Measurements from ENCODE around the gene PCLO. TPM values are rescaled to one million over a fixed set of nuclear protein-coding genes. Genes with fewer than 3 reads are reported as not detected.
"Not testable (repeated sequence)": the region's sequence is repeated elsewhere in the genome, so short reads cannot be mapped to it uniquely, and the experiment has no call there.

Gene PCLO
- total RNA-seq, 1 experiment from 2014 or later = 0.17 TPM

DNA sequence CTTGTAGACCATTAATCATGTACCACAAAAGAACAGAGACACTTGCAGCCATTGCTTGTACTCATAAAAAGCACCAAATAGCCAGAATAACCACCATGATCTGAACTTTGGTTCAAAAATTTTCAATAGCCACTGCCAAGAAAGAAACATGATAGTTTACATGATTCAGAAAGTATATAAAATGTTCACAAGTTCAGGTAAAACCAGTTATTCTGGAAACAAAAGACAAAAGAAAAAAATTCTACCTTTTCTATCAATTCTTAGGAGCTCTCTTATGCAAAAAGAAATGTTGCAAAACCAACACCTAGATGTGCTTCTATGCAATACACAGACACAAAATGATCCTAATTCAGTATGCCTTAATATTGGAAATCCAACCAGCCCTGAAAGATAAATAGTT, 108.7 kb downstream of the PCLO start:
- no peak for DNase-seq (ENCODE audit: extremely low read depth, low read depth)

DNA sequence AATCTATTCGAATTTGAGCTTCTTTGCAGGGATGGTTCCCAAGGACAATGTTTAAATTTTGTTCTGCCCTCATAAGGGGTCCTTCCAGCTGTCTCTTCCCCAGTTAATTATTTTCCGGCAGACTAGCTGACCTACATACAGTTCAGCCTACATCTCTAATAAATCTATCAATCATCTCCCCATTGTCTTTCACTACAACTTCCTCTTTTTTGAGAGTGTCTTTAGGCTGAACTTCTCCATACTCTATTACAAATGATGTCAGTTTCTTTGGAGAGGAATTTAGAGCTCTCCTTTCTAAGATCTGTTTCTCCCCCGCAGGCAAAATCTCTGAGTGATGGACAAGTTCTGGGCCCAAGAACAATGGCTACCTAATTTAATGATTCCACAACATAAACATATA, 122.2 kb downstream of the PCLO start:
- DNase-seq (ENCODE audit: extremely low read depth, low read depth) = no peak

DNA sequence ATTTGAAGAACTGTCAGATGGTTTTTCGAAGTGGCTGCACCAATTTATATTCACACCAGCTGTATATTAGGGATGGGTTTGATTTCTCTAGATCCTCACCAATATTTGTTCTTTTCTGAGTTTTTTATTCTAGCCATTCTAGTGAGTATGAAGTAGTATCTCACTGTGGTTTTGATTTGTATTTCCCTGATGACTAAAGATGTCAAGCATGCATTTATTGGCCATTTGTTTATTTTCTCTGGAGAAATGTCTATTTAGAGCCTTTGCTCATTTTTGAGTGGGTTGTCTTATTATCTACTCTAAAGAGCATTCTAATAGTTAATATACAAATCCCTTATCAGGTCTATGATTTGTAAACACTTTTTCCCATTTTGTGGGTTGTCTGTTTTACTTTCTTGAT, 123.9 kb downstream of the PCLO start:
- no peak for DNase-seq (ENCODE audit: extremely low read depth, low read depth)

DNA sequence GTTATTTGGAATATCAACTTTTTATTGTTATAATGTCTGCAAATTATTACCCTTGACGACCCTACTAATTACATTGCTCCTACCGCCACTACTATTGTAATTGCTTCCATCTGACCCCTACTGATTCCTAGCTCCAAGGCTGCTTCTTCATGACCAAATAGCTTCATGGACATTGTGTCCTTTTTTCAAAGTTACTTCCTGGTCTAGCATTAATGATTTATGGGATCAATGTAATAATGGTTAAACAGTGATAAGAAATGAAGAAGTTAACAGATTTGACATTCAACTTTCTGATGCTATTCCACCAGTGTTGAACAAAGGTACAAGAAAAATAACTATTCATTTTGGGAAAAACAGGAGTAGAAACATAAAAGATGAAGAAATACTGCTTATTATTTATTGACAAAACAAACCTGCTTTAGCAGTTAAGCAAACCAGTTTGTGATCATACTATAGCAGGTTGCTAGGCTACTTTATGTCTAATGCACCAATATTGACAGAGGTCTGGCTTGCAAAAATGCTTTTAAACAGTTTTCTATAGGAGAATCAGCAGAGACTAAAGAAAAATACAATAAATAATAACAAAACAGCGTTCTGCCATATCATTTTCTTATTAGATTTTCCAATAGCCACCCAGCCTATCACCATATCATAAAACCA, 125.8 kb downstream of the PCLO start:
- no peak for DNase-seq (ENCODE audit: extremely low read depth, low read depth)

DNA sequence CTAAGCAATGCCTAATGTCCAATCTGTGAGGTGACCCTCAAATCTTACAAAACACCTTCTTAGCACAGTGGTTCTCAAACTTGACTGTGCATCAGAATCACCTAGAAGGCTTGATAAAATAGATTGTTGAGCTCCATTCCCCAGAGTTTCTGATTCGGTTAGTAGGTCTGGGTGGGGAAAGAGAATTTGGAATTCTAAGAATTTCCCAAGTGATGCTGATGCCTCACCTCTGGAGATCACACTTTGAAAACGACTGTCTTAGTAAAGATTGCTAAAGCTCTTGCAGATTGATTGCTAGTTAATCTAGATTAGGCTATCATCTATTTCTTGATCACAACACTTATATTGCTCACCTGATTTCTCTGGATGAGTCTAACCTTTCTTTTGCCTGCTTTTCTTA, 126.6 kb downstream of the PCLO start:
- DNase-seq (ENCODE audit: extremely low read depth, low read depth) = no peak

DNA sequence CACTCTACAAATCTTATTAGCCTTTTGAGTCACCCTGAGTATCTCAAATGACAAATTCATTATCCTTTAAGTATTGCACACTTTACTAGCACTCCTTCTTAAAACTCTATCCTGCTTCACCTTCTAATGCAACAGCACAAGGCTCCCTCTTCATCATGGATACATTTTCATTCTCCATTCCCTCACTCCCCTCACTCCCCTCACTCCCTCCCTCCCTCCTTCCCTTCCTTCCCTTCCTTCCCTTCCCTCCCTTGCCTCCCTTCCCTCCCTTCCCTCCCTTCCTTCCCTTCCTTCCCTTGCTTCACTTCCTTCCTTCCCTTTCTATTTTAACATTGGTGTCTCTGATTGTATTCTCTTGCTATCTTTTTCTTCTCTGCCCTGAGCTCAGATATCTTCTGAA, 130.5 kb downstream of the PCLO start:
- no peak for DNase-seq (ENCODE audit: extremely low read depth, low read depth)

DNA sequence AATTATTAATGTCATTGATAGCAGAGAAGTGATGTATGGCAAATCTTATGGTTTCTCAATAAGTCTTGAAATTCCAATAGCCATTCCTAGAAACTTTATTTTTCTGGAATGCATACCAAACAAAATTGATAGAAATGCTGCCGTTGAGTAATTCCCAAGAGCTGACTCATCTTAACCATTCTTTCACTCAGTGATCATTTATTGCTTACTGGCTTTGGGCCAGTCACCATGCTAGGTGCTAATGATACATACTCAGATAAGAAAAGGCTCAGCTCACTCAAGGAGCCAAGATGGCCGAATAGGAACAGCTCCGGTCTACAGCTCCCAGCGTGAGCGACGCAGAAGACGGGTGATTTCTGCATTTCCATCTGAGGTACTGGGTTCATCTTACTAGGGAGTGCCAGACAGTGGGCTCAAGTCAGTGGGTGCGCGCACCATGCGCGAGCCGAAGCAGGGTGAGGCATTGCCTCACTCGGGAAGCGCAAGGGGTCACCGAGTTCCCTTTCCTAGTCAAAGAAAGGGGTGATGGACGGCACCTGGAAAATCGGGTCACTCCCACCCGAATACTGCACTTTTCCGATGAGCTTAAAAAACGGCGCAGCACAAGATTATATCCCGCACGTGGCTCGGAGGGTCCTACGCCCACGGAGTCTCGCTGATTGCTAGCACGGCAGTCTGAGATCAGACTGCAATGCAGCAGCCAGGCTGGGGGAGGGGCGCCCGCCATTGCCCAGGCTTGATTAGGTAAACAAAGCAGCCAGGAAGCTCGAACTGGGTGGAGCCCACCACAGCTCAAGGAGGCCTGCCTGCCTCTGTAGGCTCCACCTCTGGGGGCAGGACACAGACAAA, 138.6 kb downstream of the PCLO start:
- not testable (repeated sequence) for DNase-seq (ENCODE audit: extremely low read depth, low read depth)

DNA sequence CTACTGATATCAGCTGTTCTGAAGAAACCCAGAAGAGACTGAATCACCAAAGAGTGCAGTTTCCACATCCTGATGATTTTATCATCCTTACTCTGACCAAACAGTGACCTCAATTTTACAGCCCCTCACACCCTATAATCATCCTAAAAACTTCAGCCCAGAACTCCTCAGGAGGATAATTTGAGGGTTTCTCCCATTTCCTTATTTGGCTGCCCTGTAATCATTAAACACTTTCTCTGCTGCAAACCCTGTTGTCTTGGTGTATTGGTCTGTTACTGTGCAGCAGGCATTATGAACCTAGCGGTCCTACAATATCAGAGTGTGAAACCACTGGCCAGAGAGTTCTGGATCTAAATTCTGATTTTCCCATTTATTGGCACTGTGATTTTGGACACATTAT, 141.7 kb downstream of the PCLO start:
- DNase-seq (ENCODE audit: extremely low read depth, low read depth) = no peak

DNA sequence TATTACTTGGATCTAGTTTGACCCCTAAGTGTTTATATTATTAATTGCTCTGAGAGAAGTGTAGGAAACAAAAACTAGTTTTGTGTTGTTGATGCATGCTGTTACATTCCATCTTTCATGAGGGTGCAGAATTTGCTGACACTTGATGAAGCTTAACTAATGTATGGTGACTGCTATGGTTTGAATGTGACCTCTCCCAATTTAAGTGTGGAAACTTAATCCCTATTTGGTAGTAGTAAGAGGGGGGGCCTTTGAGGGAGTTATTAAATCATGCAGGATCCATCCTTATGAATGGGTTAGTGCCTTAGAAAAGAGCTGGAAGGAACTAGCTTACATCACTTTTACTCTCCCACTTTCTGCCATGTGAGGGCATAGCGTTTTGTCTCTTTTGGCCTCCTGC, 142.5 kb downstream of the PCLO start:
- no peak for DNase-seq (ENCODE audit: extremely low read depth, low read depth)

DNA sequence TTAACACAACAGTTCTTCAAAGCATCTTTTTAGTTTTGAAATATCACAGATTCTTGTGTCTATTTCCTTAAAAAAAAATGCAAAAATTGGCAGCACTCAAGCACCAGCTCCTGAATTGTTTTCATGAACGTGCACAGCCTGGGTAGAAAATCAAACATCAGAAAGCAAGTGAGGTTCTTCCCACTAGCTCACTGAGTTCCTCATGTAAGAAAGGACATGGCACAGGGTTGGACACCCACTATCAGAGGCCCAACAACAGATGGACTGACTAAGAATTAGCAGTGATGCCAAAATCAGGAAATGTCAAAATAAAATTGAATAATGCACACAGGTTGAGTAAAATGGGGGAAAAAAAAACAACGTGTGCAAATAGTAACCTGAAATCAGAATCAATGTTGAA, 146.8 kb downstream of the PCLO start:
- DNase-seq (ENCODE audit: extremely low read depth, low read depth) = no peak

DNA sequence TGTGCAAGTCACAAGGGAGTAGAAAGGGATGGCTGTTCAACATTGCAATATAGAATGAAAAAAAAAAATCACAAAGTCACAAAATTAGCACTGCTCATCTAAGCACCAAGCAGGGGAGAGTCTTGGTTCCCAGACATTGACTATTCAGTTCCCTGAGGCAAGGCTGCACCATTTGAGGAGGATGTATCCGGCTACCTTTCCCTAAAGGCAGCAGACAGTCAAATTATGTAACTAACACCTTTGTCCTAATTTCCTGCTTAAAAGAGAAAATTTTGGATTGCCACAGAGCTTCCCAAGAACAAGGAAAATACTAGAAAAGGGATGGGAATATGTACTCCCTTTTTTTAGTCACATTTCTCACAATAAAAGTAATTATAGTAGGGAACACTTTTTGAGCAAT, 148.1 kb downstream of the PCLO start:
- no peak for DNase-seq (ENCODE audit: extremely low read depth, low read depth)

DNA sequence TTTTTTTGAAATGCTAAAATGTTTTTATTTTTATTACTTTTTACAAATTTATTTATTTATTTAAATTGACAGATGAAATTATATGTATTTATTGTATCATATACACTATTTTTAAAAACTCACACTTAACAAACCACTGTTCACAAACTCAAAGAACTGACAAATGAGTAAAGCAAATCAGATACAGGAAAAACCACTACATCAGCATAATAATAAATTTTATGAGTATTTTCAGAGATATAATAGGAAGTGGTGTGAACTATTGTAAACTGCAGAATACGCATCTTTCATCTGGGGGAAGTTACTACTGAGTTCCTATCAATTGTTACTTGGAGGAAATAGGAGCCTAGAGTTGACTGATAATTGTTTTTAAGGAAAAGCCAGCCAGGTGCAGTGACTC, 150.7 kb downstream of the PCLO start:
- DNase-seq (ENCODE audit: extremely low read depth, low read depth) = no peak

DNA sequence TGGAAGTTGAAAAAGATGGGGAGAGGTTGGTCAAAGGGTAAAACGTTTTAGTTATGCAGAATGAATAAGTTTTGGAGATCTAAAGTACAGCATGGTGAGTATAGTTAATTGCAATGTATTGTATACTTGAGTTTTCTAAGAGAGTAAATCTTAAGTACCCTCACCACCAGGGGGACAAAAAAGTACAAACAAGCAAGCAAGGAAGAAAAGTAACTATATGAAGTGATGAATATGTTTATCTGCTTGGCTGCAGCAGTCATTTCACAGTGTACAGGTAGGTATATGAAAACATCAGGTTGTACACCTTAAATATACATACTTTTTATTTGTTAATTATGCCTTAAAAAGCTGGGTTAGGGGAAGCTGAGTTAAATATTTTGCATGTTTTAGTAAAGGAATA, 157.3 kb downstream of the PCLO start:
- no peak for DNase-seq (ENCODE audit: extremely low read depth, low read depth)

DNA sequence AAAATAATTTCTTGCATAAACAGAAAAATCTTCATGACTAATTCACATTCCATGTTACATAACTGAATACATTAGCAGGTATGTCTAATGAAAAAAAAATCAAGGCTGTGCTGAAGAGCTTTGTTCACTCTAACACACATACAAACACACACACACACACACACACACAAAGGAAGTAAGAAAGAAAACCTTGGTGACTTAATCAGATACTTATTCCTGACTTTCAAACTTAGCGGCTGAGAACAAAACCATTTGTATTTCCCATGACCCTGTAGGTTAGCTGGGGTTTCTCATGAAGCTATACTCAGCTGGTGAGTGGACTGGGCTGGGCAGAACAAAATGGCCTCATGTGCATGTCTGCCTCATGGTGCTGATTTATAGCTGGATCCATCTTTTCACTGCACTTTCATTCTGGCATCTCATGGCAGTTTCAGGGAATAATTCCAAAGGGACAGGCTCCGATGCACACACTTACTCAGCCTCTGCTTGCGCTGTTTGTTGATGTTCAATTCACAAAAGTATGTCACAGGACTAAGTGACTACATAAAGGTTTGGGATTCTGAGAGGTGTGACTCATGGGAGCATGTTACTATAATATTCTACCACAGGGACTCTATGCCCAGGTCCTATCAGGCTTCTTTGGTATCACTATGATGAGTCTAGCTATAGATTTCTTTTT, 161.2 kb downstream of the PCLO start:
- no peak for DNase-seq (ENCODE audit: extremely low read depth, low read depth)

DNA sequence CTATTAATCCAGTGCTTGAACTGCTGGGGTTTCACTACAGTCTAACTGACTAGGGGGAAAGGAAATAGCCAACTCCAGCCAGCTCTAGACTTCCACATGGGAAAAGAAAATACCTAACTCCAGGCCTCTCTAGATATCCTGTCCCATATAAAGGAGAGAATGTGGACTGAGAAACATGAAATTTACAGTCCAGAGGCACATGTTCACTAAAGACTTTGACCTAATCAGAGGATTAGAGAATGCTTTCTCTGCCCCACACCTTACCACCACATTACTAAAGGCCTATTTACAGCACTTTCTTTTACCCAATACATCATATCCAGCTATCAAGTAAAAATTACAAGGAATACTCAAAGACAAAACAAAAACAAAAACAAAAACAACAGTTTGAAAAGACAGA, 164.2 kb downstream of the PCLO start:
- DNase-seq (ENCODE audit: extremely low read depth, low read depth) = no peak

DNA sequence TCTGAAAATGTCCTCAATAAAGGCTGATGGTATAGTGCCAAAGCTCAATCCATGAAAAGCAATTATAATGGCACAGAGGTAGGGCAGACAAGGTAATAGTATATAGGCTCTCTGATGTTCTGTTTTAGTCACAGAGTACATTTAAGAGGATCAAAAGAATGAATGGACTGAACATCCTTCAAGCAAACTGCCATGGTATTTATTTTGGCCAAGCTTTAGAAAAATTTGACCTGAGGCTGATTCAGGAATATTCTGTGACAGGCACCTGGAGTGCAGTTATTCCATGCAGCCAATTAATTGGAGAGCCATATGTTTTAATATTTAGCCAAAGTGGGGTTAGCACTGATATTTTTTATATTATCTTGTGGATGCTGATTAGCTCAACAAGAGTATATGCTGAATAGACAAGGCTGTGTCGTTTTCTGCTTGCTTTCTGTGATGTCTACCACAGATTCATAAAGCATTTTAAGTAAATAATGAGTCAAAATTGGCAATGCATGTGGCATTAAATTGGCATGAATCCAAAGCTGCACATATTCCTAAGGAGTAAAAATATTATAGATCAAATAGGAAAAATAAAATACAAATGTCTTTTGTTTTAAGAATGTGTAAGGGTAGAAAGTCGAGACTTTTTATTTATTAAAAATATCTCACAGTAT, 177.4 kb downstream of the PCLO start:
- no peak for DNase-seq (ENCODE audit: extremely low read depth, low read depth)

DNA sequence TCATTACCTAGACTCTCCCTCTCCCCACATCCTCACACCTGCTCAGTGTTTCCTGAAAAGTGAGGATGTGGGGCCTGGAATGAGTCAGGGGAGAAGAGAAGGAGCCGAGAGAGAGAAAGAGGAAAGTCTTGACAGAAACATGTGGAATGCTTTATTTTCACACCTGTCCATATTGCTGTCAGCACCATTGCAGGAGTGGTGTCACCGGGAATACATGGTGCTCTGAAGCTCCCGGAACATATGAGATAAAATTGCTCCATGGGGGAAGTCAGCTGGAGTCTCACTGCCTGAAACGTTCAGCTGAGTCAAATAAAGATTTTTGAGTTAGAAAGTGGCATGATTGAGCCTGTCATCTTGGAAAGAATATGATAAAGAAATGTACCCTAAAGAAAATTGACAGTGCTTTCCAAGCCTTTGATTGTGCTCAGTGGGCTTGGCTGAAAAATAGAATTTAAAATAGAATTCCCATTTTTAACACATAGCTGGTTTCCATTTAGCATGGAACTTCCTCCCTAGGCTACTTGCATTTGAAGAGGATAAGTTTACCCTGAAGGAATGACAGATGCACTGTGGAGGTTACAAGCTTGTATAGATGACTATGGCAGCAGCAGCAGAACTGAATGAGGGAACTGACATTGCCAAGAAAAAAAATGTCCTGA, 182.4 kb downstream of the PCLO start:
- DNase-seq (ENCODE audit: extremely low read depth, low read depth) = no peak

DNA sequence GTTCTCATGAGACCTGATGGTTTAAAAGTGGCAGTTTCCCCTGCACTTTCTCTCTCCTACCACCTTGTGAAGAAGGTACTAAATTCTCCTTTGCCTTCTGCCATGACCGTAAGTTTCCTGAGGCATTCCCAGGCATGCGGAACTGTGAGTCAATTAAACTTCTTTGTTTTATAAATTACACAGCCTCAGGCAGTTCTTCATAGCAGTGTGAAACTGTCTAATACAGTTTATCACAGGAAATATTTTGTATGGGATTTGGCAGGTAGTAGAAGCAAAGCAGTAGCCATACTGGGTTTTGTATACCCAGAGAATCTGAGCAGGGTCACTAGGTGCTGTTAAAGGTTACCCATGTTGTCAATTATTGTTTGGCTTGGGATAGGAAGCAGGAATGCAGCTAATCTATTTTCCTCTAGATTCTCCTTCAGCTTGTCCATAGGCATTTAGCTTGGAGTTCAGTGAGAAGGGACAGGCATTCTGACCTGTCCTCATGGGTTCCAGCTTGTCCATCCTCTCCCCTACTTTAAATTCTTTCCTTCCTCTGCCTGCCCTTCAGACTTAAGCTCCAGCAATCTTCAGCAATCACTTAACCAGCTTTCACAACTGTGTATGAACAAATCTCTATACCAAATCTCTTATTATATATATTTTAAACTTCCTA, 186.7 kb downstream of the PCLO start:
- no peak for DNase-seq (ENCODE audit: extremely low read depth, low read depth)

DNA sequence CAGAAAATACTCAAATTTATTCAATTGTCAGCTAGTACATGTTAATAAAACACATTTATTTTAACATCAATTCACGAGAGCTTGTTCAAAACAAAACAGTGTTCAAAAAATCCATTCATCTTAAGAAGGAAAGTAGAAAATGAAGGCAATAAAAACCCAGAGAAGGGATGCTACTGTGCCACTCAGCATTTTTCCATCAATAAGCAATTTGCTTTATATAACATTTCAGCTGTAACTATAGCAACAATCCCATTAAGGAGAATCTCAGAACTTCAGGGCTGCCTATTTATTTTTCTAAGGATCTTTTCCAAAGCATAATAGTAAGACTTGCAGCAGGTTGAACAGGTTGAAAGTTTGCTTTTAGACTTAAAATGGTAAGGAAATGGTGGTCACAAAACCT, 190.5 kb downstream of the PCLO start:
- no peak for DNase-seq (ENCODE audit: extremely low read depth, low read depth)

Measured in NCI-H460 (cell line).